ENCODE measurements around the gene FCHSD2.
"Not testable (repeated sequence)": the region's sequence is repeated elsewhere in the genome, so short reads cannot be mapped to it uniquely, and the experiment has no call there.

FCHSD2 gene

GRCh38 chr11:72925656-72926055 is 216.5 kb downstream of the FCHSD2 start:
- TF ChIP-seq POLR2AphosphoS5 (IDR thresholded peaks at IDR 0.05; ENCODE audit: low read depth, low read length): no peak
- TF ChIP-seq POLR2A (IDR thresholded peaks at IDR 0.05; ENCODE audit: low read depth, low read length): no peak
- TF ChIP-seq PAX5 (IDR thresholded peaks at IDR 0.05; ENCODE audit: insufficient read depth, low read length, severe bottlenecking): no peak
- TF ChIP-seq TAF1 (IDR thresholded peaks at IDR 0.05; ENCODE audit: low read depth, low read length): no peak
- no peak for TF ChIP-seq SPI1 (IDR thresholded peaks at IDR 0.05; ENCODE audit: low read depth, low read length)
- no peak for TF ChIP-seq POU2F2 (IDR thresholded peaks at IDR 0.05; ENCODE audit: low read depth, low read length)
- FAIRE-seq (no peak), DNase-seq (ENCODE audit: insufficient read length, low spot score) (no peak)

GRCh38 chr11:72924568-72925190 is 217.4 kb downstream of the FCHSD2 start:
- no peak for TF ChIP-seq POU2F2 (IDR thresholded peaks at IDR 0.05; ENCODE audit: low read depth, low read length)
- no peak for TF ChIP-seq TAF1 (IDR thresholded peaks at IDR 0.05; ENCODE audit: low read depth, low read length)
- no peak for TF ChIP-seq POLR2AphosphoS5 (IDR thresholded peaks at IDR 0.05; ENCODE audit: low read depth, low read length)
- no peak for TF ChIP-seq POLR2A (IDR thresholded peaks at IDR 0.05; ENCODE audit: low read depth, low read length)
- no peak for TF ChIP-seq PAX5 (IDR thresholded peaks at IDR 0.05; ENCODE audit: insufficient read depth, low read length, severe bottlenecking)
- no peak for TF ChIP-seq SPI1 (IDR thresholded peaks at IDR 0.05; ENCODE audit: low read depth, low read length)
- no peak for FAIRE-seq
- no peak for DNase-seq (ENCODE audit: insufficient read length, low spot score)

- TF ChIP-seq POU2F2 (IDR thresholded peaks at IDR 0.05; ENCODE audit: low read depth, low read length) (no peak), PAX5 (IDR thresholded peaks at IDR 0.05; ENCODE audit: insufficient read depth, low read length, severe bottlenecking) (no peak), POLR2A (IDR thresholded peaks at IDR 0.05; ENCODE audit: low read depth, low read length) (no peak), SPI1 (IDR thresholded peaks at IDR 0.05; ENCODE audit: low read depth, low read length) (no peak), TAF1 (IDR thresholded peaks at IDR 0.05; ENCODE audit: low read depth, low read length) (no peak), POLR2AphosphoS5 (IDR thresholded peaks at IDR 0.05; ENCODE audit: low read depth, low read length) (no peak)
- no peak for FAIRE-seq
Measured at GRCh38 chr11:72921028-72921716, 220.9 kb downstream of the FCHSD2 start.

GRCh38 chr11:72920001-72920400 is 222.1 kb downstream of the FCHSD2 start:
- DNase-seq (ENCODE audit: insufficient read length, low spot score) (no peak), FAIRE-seq (no peak)
- TF ChIP-seq POU2F2 (IDR thresholded peaks at IDR 0.05; ENCODE audit: low read depth, low read length): no peak
- no peak for TF ChIP-seq POLR2A (IDR thresholded peaks at IDR 0.05; ENCODE audit: low read depth, low read length)
- TF ChIP-seq POLR2AphosphoS5 (IDR thresholded peaks at IDR 0.05; ENCODE audit: low read depth, low read length): no peak
- no peak for TF ChIP-seq SPI1 (IDR thresholded peaks at IDR 0.05; ENCODE audit: low read depth, low read length)
- TF ChIP-seq PAX5 (IDR thresholded peaks at IDR 0.05; ENCODE audit: insufficient read depth, low read length, severe bottlenecking): no peak
- TF ChIP-seq TAF1 (IDR thresholded peaks at IDR 0.05; ENCODE audit: low read depth, low read length): no peak

More at GRCh38 chr11:72921028-72921716, 220.9 kb downstream of the FCHSD2 start:
- DNase-seq (ENCODE audit: insufficient read length, low spot score): no peak

- no peak for FAIRE-seq
Measured at GRCh38 chr11:72918851-72919250, 223.3 kb downstream of the FCHSD2 start.

GRCh38 chr11:72912253-72912652 is 229.9 kb downstream of the FCHSD2 start:
- TF ChIP-seq POU2F2 (IDR thresholded peaks at IDR 0.05; ENCODE audit: low read depth, low read length): no peak
- no peak for TF ChIP-seq SPI1 (IDR thresholded peaks at IDR 0.05; ENCODE audit: low read depth, low read length)
- no peak for TF ChIP-seq TAF1 (IDR thresholded peaks at IDR 0.05; ENCODE audit: low read depth, low read length)
- TF ChIP-seq POLR2AphosphoS5 (IDR thresholded peaks at IDR 0.05; ENCODE audit: low read depth, low read length): no peak
- TF ChIP-seq PAX5 (IDR thresholded peaks at IDR 0.05; ENCODE audit: insufficient read depth, low read length, severe bottlenecking): no peak
- no peak for TF ChIP-seq POLR2A (IDR thresholded peaks at IDR 0.05; ENCODE audit: low read depth, low read length)
- peak; percentile 16 for FAIRE-seq
- DNase-seq (ENCODE audit: insufficient read length, low spot score): no peak

More at GRCh38 chr11:72918851-72919250, 223.3 kb downstream of the FCHSD2 start:
- no peak for DNase-seq (ENCODE audit: insufficient read length, low spot score)
- TF ChIP-seq TAF1 (IDR thresholded peaks at IDR 0.05; ENCODE audit: low read depth, low read length): no peak
- no peak for TF ChIP-seq PAX5 (IDR thresholded peaks at IDR 0.05; ENCODE audit: insufficient read depth, low read length, severe bottlenecking)
- TF ChIP-seq POLR2AphosphoS5 (IDR thresholded peaks at IDR 0.05; ENCODE audit: low read depth, low read length): no peak
- no peak for TF ChIP-seq POU2F2 (IDR thresholded peaks at IDR 0.05; ENCODE audit: low read depth, low read length)
- no peak for TF ChIP-seq POLR2A (IDR thresholded peaks at IDR 0.05; ENCODE audit: low read depth, low read length)
- no peak for TF ChIP-seq SPI1 (IDR thresholded peaks at IDR 0.05; ENCODE audit: low read depth, low read length)

- DNase-seq (ENCODE audit: insufficient read length, low spot score); FAIRE-seq: not testable (repeated sequence)
Measured at GRCh38 chr11:72909558-72910388, 232.3 kb downstream of the FCHSD2 start.

- TF ChIP-seq POLR2A (IDR thresholded peaks at IDR 0.05; ENCODE audit: low read depth, low read length): no peak
- no peak for TF ChIP-seq TAF1 (IDR thresholded peaks at IDR 0.05; ENCODE audit: low read depth, low read length)
- FAIRE-seq (no peak), DNase-seq (ENCODE audit: insufficient read length, low spot score) (no peak)
Measured at GRCh38 chr11:72908032-72908676, 234.0 kb downstream of the FCHSD2 start.

- DNase-seq (ENCODE audit: insufficient read length, low spot score) (no peak), FAIRE-seq (no peak)
- no peak for TF ChIP-seq SPI1 (IDR thresholded peaks at IDR 0.05; ENCODE audit: low read depth, low read length)
- TF ChIP-seq POLR2AphosphoS5 (IDR thresholded peaks at IDR 0.05; ENCODE audit: low read depth, low read length): no peak
- TF ChIP-seq TAF1 (IDR thresholded peaks at IDR 0.05; ENCODE audit: low read depth, low read length): no peak
- TF ChIP-seq PAX5 (IDR thresholded peaks at IDR 0.05; ENCODE audit: insufficient read depth, low read length, severe bottlenecking): no peak
- TF ChIP-seq POLR2A (IDR thresholded peaks at IDR 0.05; ENCODE audit: low read depth, low read length): no peak
- no peak for TF ChIP-seq POU2F2 (IDR thresholded peaks at IDR 0.05; ENCODE audit: low read depth, low read length)
Measured at GRCh38 chr11:72904016-72904415, 238.1 kb downstream of the FCHSD2 start.

Data from GM12891 (cell line).